ENCODE data around the gene KIAA1614.
"Not testable (repeated sequence)": the region's sequence is repeated elsewhere in the genome, so short reads cannot be mapped to it uniquely, and the experiment has no call there.

The KIAA1614 gene

GRCh38 chr1:180953291-180954004 lies 40.8 kb downstream of the KIAA1614 start:
- no peak for DNase-seq (ENCODE audit: extremely low spot score, insufficient read length, low read depth)
- FAIRE-seq = no peak

GRCh38 chr1:180954005-180954800 lies 41.5 kb downstream of the KIAA1614 start:
- DNase-seq (ENCODE audit: extremely low spot score, insufficient read length, low read depth) (peak; percentile 54), FAIRE-seq (peak; percentile 24)

GRCh38 chr1:180954801-180955165 lies 42.1 kb downstream of the KIAA1614 start:
- DNase-seq (ENCODE audit: extremely low spot score, insufficient read length, low read depth) (no peak), FAIRE-seq (no peak)

- FAIRE-seq (no peak), DNase-seq (ENCODE audit: extremely low spot score, insufficient read length, low read depth) (no peak)
Measured at GRCh38 chr1:180956028-180956640, 43.4 kb downstream of the KIAA1614 start.

GRCh38 chr1:180959620-180960019 lies 46.9 kb downstream of the KIAA1614 start:
- not testable (repeated sequence) for DNase-seq (ENCODE audit: extremely low spot score, insufficient read length, low read depth); FAIRE-seq

GRCh38 chr1:180961622-180962021 lies 48.9 kb downstream of the KIAA1614 start:
- DNase-seq (ENCODE audit: extremely low spot score, insufficient read length, low read depth) (no peak), FAIRE-seq (no peak)

GRCh38 chr1:180962178-180962577 lies 49.5 kb downstream of the KIAA1614 start:
- FAIRE-seq (no peak), DNase-seq (ENCODE audit: extremely low spot score, insufficient read length, low read depth) (no peak)

- FAIRE-seq (no peak), DNase-seq (ENCODE audit: extremely low spot score, insufficient read length, low read depth) (no peak)
Measured at GRCh38 chr1:180964056-180964455, 51.4 kb downstream of the KIAA1614 start.

GRCh38 chr1:180964595-180964994 lies 51.9 kb downstream of the KIAA1614 start:
- no peak for DNase-seq (ENCODE audit: extremely low spot score, insufficient read length, low read depth)
- no peak for FAIRE-seq

- DNase-seq (ENCODE audit: extremely low spot score, insufficient read length, low read depth) (no peak), FAIRE-seq (no peak)
Measured at GRCh38 chr1:180966312-180966711, 53.6 kb downstream of the KIAA1614 start.

GRCh38 chr1:180966744-180967536 lies 54.2 kb downstream of the KIAA1614 start:
- no peak for FAIRE-seq
- DNase-seq (ENCODE audit: extremely low spot score, insufficient read length, low read depth) = no peak

- FAIRE-seq (no peak), DNase-seq (ENCODE audit: extremely low spot score, insufficient read length, low read depth) (no peak)
Measured at GRCh38 chr1:180967558-180967957, 54.9 kb downstream of the KIAA1614 start.

GRCh38 chr1:180968834-180969233 lies 56.1 kb downstream of the KIAA1614 start:
- FAIRE-seq; DNase-seq (ENCODE audit: extremely low spot score, insufficient read length, low read depth): not testable (repeated sequence)

- DNase-seq (ENCODE audit: extremely low spot score, insufficient read length, low read depth) (no peak), FAIRE-seq (no peak)
Measured at GRCh38 chr1:180969434-180969833, 56.7 kb downstream of the KIAA1614 start.

- FAIRE-seq (no peak), DNase-seq (ENCODE audit: extremely low spot score, insufficient read length, low read depth) (no peak)
Measured at GRCh38 chr1:180970333-180971079, 57.8 kb downstream of the KIAA1614 start.

GRCh38 chr1:180971273-180971997 lies 58.7 kb downstream of the KIAA1614 start:
- DNase-seq (ENCODE audit: extremely low spot score, insufficient read length, low read depth) (no peak), FAIRE-seq (no peak)

GRCh38 chr1:180973369-180973768 lies 60.7 kb downstream of the KIAA1614 start:
- DNase-seq (ENCODE audit: extremely low spot score, insufficient read length, low read depth) (no peak), FAIRE-seq (no peak)

- FAIRE-seq (no peak), DNase-seq (ENCODE audit: extremely low spot score, insufficient read length, low read depth) (no peak)
Measured at GRCh38 chr1:180974236-180974635, 61.5 kb downstream of the KIAA1614 start.

GRCh38 chr1:180975551-180975950 lies 62.9 kb downstream of the KIAA1614 start:
- no peak for DNase-seq (ENCODE audit: extremely low spot score, insufficient read length, low read depth)
- no peak for FAIRE-seq
